NCI-H2107 treated with DMSO at 0.1 percent for 48 hours (cell line): ENCODE results near the gene SPACA6.

Experiments used
- DNase-seq: peaks from one replicate; lab custom pipeline; 2025; ENCODE audit not compliant: unreplicated experiment; lab: John Stamatoyannopoulos, UW

The SPACA6 gene

GRCh38 chr19:51703575-51704515 is 10.7 kb downstream of the SPACA6 start:
- no peak for DNase-seq

DNA sequence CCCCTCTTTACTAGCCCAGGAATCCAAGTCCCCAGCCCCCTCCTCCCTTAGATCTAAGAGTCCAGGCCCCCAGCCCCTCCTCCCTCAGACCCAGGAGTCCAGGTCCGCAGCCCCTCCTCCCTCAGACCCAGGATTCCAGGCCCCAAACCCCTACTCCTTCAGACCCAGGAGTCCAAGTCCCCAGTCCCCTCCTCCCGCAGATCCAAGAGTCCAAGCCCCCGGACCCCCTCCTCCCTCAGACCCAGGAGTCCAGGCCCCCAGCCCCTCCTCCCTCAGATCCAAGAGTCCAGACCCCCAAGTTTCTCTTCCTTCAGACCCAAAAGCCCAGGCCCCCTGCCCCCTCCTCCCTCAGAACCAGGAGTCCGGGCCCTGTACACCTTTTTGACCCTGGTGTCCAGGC is 11.5 kb downstream of the SPACA6 start:
- DNase-seq = no peak

DNA sequence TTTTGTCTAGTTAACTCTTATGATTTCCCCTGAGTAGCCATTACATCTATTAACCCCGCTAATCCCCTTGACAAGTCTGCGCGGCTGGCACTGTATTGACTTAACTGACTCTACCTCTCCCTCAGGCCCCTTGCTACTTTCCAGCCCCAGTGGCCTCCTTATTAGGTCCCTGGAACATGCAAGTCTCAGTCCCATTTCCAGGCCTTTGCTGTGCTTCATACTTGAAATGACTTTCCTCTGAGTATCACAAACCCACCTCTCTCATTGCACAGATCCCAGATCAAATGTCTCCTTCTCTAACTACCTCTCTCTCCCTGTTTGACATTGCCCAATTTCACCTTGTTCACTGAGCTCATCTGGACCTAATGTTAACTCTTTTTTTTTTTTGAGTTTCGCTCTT is 13.2 kb downstream of the SPACA6 start:
- no peak for DNase-seq

DNA sequence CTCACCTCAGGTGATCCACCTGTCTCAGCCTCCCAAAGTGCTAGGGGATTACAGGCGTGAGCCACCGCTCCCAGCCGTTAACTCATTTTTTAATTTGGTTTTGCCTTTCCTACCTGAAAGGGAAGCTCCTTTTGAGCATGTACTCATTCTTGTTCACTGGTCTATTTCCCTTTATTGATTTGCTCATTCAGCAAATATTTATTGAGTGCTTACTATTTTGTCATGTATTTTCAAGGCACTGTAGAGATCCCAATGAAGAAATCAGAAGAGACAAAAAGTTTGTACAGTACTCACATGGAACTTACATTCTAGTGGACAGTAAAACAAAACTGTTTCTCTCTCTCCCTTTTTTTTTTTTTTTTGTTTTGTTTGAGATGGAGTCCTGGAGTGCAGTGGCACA is 13.8 kb downstream of the SPACA6 start:
- DNase-seq = no peak

DNA sequence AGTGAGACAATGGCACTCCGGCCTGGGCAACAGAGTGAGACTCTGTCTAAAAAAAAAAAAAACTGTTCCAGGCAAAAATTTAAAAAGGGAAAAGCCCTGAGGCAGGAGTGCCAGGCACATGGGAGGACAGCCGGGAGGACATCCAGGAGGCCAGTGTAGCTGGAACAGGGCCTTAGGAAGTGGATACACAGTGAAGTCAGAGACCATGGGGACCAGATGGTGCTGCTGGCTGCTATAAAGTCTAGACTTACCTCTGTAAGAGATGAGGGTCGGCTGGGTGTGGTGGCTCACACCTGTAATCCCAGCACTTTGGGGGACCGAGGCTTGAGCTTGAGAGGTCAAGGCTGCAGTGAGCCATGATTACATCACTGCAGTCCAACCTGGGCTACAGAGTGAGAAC is 15.7 kb downstream of the SPACA6 start:
- no peak for DNase-seq

DNA sequence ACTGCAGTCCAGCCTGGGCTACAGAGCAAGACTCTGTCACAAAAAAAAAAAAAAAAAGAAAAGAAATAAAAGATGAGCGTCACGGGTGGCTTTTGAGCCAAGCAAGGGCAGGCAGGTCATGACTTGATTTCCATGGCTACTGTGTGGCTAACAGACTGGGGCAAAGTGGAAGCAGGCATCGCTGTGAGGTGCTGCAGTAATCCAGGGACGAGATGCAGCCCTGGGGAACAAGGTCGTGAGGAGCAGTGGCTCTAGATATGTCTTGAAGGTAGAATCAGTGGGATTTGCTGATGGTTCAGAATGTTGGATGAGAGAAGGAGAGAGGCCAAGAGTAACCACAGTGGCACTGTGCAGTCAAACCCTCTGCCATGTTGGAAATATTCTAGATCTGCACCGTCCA is 16.4 kb downstream of the SPACA6 start:
- DNase-seq = no peak

DNA sequence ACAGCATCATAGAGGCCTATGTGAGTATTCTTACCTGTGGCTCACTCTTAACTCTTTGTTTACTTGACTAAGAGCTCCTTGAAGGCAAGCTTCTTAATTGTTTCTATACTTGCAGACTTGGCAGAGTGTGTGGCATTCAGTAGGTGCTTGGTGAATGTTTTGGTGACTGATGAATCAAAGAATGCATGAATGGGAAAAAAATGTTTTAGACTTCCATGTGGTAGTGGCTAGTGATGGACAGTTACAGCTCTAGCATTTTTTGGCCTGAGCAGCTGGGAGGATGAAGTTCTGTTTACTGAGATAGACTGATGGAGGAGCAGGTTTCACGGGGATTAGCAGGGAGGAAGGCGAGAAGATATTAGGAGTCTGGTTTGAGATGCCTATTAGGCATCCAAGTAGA is 17.0 kb downstream of the SPACA6 start:
- DNase-seq = no peak

GRCh38 chr19:51711702-51712101 is 18.6 kb downstream of the SPACA6 start:
- DNase-seq = no peak

GRCh38 chr19:51712461-51713081 is 19.4 kb downstream of the SPACA6 start:
- peak; percentile 15 for DNase-seq

DNA sequence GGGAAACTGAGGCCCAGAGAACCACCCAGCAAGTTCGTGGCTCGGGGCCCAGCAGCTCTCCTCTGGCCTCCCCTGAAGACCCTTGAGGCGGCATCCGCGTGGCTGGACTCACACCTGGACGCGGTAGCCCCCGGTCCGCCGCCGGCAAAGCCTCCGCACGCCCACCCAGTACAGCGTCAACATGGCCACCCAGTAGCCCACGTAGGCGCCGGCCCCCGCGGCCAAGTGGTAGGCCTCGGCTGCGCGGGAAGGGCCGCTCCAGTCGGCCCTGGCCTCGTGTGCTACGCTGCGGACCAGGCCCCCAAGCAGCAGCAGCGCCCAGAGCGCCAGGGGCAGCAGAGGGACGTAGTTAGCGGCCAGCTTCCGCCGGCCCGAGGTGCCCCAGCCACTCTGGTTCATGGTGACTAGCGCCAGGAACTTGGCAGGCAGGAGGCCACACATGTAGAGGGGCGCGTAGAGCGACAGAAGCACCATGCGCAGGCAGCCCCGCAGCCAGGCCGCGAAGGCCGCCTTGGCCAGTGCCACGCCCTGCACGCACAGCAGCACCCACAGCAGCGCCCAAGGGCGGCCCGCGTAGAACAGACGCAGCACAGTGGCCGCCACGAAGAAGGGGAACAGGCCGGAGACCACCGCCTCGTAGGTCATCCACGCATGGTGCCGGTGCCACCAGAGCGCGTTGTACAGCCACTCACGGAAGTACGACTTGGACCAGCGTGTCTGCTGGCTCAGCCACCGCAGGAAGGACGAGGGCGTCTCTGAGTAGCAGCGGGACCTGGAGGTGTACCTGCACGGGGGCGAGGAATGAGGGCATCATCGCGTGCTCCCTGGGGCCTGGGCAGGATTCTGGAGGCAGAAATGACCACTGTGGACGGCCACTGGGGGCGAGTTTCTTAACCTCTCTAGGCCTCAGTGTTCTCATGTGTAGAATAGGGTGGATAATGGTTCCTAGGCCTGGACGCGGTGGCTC is 20.5 kb downstream of the SPACA6 start:
- no peak for DNase-seq

- no peak for DNase-seq
Observed at GRCh38 chr19:51714848-51715247, 21.7 kb downstream of the SPACA6 start.

- no peak for DNase-seq
Observed at GRCh38 chr19:51715850-51716249, 22.7 kb downstream of the SPACA6 start.

DNA sequence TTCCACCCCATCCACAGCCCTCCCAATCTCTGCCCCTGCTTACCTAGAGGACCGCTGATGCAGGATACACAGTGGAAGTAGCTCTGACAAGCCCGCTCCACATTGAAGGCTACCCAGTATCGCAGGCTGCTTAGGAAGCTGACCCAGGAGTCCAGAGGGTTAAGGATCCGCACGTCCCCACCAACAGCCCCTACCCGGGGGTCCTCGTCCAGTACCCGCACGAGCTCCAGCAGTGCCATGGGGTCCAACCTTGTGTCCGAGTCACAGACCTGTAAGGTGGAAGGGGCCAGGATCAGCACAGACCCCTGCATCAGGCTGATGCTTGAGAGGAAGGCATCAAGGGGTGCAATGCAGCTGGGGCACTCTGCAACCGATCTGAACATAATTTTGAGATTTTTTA is 23.8 kb downstream of the SPACA6 start:
- DNase-seq = no peak

GRCh38 chr19:51719251-51719988 is 26.3 kb downstream of the SPACA6 start:
- no peak for DNase-seq

- no peak for DNase-seq
Observed at GRCh38 chr19:51721905-51722304, 28.8 kb downstream of the SPACA6 start.

- DNase-seq = no peak
Observed at GRCh38 chr19:51722492-51722891, 29.4 kb downstream of the SPACA6 start.

GRCh38 chr19:51724543-51724942 is 31.4 kb downstream of the SPACA6 start:
- no peak for DNase-seq

- no peak for DNase-seq
Observed at GRCh38 chr19:51726049-51726448, 32.9 kb downstream of the SPACA6 start.

DNA sequence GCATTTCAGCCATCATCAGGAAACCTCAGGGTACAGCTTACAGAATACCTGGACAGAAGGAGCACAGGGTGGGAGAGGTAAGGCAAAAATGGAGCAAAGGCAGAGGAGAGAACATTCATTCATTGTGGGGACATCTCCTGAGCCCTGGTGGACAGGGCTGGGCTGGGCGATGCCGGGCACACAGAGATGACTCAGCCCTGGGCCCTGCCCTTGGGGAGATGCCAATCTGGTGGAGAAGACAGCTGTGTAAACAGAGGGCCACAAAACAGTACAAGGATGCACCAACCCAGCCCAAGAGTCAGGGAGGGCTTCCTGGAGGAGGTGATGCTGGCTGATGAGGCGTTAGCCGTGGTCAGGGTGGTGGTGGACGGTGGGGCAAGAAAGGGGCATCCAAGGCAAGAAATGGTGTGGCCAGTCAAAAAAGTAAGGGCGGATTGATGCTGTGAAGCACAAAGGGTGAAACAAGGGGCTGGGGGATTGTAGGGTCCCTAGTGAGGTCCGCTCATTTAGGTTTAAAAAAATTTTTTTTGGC is 34.3 kb downstream of the SPACA6 start:
- DNase-seq = no peak

DNA sequence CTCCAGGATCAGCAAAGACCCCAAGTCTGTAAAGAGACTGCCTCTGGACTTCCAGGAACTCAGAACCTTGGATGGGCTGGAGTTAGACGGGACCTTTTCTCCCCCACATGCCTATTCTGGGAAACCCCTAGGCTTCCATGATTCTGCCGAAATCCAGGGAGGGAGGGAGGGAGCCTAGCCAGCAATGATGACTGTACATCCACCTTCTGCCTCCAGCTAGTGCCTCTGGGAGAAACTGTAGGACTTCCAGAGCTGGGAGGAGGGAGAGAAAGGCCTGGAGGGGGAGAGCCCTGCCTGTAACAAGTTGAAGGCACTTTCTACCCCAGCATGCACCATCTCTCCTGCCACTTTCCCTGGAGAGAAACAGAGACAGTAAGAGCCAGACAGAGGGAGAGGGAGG is 36.7 kb downstream of the SPACA6 start:
- no peak for DNase-seq
